SK-N-MC (cell line): ENCODE measurements around the gene STKLD1.

ENCODE experiments used
- DNase-seq: peaks from one replicate; pipeline ENCODE4 v3.0.0-alpha.2; 2011; ENCODE audit warnings: low read depth, low spot score
- H3K27ac ChIP-seq: fragments of 200-600 bp; sonication (generic); 2 replicates; pipeline ENCODE4 v1.5.1; 2016; ENCODE audit warnings: mixed run types
- H3K36me3 ChIP-seq: fragments of 200-600 bp; sonication (generic); 2 replicates; pipeline ENCODE4 v1.6.1; 2017; ENCODE audit warnings: antibody characterized with exemption, low read length, mixed read lengths; ENCODE audit not compliant: insufficient read depth
- H3K4me3 ChIP-seq: fragments of 200-600 bp; sonication (generic); 2 replicates; pipeline ENCODE4 v1.5.1; 2016
- H3K9ac ChIP-seq: fragments of 200-600 bp; sonication (generic); 2 replicates; pipeline ENCODE4 v1.8.0; 2017; ENCODE audit warnings: mixed run types, mixed read lengths; ENCODE audit not compliant: insufficient read length
- H3K9me3 ChIP-seq: fragments of 200-600 bp; sonication (generic); 2 replicates; pipeline ENCODE4 v1.6.1; 2017; ENCODE audit warnings: low read depth, mild to moderate bottlenecking, antibody characterized with exemption, low read length, moderate library complexity, mixed read lengths
- EZH2 ChIP-seq: fragments of 200-600 bp; sonication (generic); IDR thresholded peaks from one replicate; pipeline ENCODE4 v1.6.1; 2017; ENCODE audit warnings: antibody characterized with exemption
- FOXP2 ChIP-seq: optimal IDR thresholded peaks from 2 replicates; pipeline ENCODE3; 2011; ENCODE audit warnings: mild to moderate bottlenecking, moderate library complexity; ENCODE audit not compliant: insufficient read depth; ENCODE audit errors: extremely low read length, control extremely low read depth
- POLR2AphosphoS5 ChIP-seq: IDR thresholded peaks from 2 replicates; pipeline ENCODE4 v1.6.1; 2012; ENCODE audit warnings: mild to moderate bottlenecking, low read depth, low read length, borderline replicate concordance

STKLD1 gene

DNA sequence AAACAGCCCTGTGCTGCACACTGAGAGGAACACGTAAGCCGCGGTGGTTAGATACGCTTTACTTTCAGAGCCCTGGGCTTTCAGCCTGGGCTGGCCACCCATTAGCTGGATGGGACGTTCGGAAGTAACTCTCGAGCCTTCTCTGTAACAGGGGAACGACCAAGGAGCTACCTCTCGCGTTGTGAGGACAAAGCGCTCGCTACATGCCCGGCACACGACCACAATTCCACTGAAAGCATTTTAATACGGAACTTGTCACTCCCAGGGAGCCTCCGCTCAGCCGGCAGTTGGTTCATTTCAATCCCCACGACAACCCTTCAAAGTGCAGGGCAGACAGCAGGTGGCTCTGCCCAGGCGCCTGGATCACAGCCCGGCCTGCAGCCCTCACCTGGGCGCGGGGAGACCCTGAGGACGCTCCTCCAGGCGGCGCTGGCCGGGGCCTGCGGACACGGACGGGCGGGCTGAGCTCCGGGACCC is 20.2 kb upstream of the STKLD1 start:
- H3K27ac ChIP-seq, result peak overlapping the region; percentile 62; the same call in 1 of the 2 replicates
- no peak for DNase-seq

DNA sequence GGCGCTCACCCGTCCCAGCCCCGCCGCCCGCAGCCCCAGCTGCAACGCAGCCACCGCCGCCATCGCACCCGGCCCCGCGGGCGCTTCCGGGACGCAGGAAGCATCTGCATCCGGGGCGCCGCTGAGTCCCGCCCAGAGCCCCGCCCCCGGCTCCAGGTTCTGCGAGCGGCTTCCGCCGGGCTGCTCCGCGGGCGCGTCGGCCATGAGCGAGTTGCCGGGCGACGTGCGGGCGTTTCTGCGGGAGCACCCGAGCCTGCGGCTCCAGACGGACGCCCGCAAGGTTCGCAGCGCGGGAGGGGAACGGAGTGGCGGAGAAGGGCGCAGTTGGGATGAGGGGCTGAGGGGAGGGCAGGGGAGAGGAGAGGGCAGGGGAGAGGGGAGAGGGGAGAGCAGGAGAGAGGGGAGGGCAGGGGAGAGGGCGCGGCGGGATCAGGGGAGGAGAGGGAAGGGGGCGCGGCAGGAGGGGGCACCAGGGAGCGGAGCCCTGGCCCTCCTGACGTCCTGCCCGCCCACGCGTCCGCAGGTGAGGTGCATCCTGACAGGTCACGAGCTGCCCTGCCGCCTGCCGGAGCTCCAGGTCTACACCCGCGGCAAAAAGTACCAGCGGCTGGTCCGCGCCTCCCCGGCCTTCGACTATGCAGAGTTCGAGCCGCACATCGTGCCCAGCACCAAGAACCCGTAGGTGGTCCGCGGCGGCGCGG is 19.6 kb upstream of the STKLD1 start, which contains the start of the genes SURF1 and SURF2:
TSS of gene SURF1 (minus strand) at position 97 of the 701 bp plus-strand sequence. CDS start at position 63, 34 bp downstream.
TSS of gene SURF2 (plus strand) at position 160 of the 701 bp plus-strand sequence. CDS start at position 203, 43 bp downstream.
- Histone ChIP-seq H3K9me3 (no peaks in the 10 kb centered on the region), H3K27ac (peak within 1 kb of the TSS; percentile 62; the same call in 1 of the 2 replicates), H3K4me3 (peak within 1 kb of the TSS; percentile 92), H3K9ac (peak within 1 kb of the TSS; percentile 85), H3K36me3 (peaks cover 30% of the 10 kb centered on the region)
- no peak for TF ChIP-seq EZH2
- peak; percentile 94 for TF ChIP-seq POLR2AphosphoS5
- TF ChIP-seq FOXP2, result peak; percentile 50
- no peak for DNase-seq

More for the DNA sequence above, 20.2 kb upstream of the STKLD1 start:
- H3K4me3 ChIP-seq, result peak overlapping the region; percentile 92
- H3K9me3 ChIP-seq, result no peaks in the 10 kb centered on the region
- TF ChIP-seq FOXP2 (no peak), POLR2AphosphoS5 (no peak), EZH2 (no peak)
- peaks cover 30% of the 10 kb centered on the region for H3K36me3 ChIP-seq
- H3K9ac ChIP-seq, result peak overlapping the region; percentile 85

DNA sequence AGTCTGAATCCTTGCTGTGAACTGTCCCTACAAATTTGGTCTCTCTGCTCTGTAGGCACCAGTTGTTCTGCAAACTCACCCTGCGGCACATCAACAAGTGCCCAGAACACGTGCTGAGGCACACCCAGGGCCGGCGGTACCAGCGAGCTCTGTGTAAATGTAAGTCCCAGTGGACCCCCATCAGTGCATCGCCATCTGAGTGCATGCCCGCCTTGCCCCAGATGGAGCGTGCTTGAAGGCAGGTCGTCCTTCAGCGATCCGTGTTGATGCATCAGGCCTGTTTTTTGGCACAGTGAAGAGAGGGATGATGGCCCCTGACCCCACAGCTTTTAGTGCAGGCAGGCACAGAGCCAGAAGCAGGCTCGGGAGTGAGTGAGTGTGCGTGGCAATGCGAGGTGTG is 18.5 kb upstream of the STKLD1 start:
- peak overlapping the region; percentile 92 for H3K4me3 ChIP-seq
- peaks cover 30% of the 10 kb centered on the region for H3K36me3 ChIP-seq
- DNase-seq, result no peak
- no peak overlapping the region for H3K27ac ChIP-seq
- H3K9ac ChIP-seq, result no peak overlapping the region
- no peaks in the 10 kb centered on the region for H3K9me3 ChIP-seq
- TF ChIP-seq POLR2AphosphoS5, result no peak
- no peak for TF ChIP-seq EZH2
- no peak for TF ChIP-seq FOXP2

DNA sequence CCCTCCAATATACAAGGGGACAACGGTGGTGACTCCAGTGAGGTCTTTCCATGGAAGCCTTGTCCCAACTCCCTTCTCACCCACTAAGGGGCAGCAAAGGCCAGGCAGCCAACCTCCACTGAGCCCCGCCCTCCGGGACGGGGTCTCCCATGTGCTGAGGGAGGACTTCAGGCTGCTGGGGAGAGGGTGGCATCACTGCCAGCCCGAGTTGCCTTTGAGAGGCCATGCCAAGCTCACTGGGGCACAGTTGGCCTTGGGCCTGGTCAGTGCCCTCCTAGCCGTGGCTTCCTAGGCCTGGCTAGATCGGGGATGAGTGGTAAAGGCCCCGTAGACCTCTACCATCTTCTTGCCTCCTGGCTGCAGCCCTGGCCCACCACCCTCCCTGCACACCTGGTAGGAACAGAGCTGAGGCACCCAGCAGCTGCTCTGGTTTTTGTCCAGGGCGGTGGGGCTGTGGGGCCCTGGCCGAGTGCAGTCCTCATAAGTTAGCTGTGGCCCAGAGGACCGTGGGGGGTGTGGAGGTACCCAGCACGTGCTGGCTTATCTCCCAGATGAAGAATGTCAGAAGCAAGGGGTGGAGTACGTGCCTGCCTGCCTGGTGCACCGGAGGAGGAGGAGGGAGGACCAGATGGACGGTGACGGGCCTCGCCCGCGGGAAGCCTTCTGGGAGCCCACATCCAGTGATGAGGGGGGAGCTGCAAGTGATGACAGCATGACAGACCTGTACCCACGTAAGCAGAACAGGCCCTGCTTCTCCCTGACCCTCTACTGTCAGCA is 16.6 kb upstream of the STKLD1 start:
- H3K27ac ChIP-seq, result no peak overlapping the region
- DNase-seq, result no peak
- peaks cover 43% of the 10 kb centered on the region for H3K36me3 ChIP-seq

DNA sequence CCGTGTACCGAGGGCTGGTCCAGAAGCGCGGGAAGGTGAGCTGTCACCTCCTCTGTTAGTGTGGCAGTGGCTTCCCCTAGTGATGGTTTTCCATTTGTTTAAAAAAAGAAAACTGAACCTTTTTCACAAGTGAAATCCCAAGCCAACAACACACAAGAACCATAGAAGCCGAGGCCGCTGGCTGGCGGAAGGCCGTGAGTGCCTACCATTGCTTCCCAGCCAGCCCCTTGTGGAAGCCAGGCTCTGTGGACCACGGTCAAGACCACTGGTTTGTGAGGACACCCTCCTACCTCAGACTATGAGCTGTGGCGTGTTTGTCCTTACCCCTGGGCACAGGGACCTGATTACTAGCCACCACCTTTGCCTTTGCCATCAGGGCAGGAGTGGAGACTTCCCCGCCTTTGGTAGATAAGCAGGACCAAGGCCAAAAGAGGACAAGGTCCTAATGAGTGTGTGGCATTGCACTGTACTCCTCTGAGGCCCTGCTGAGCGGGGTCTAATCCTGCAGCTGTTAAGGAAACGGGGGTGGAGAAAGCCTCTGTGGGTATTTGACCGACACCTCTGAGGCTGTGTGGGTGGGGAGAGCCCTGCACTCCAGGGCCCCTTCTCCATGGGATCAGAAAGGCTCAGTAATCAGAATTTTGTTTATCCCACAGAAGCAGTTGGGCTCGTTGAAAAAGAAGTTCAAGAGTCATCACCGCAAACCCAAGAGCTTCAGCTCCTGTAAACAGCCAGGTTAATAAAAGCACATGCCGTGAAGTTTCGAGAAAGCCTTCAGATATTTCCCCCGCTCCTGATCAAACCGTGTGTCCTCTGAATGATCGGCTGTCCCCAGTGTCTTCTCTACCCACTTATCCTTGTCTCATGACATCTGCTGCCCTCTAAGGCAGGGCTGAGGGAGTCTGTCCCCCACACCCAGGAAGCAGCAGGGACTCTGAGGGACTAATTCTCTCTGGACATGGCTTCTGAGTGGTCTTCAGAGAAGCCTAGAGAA is 15.5 kb upstream of the STKLD1 start:
- no peak overlapping the region for H3K4me3 ChIP-seq
- TF ChIP-seq EZH2, result no peak
- no peak for TF ChIP-seq FOXP2
- peaks cover 54% of the 10 kb centered on the region for H3K36me3 ChIP-seq
- DNase-seq, result no peak
- H3K27ac ChIP-seq, result peak overlapping the region; percentile 36; the same call in 1 of the 2 replicates
- no peaks in the 10 kb centered on the region for H3K9me3 ChIP-seq
- no peak overlapping the region for H3K9ac ChIP-seq

More for the DNA sequence above, 16.6 kb upstream of the STKLD1 start:
- H3K4me3 ChIP-seq, result no peak overlapping the region
- no peak for TF ChIP-seq EZH2
- TF ChIP-seq POLR2AphosphoS5, result no peak
- no peak for TF ChIP-seq FOXP2
- H3K9ac ChIP-seq, result no peak overlapping the region
- no peaks in the 10 kb centered on the region for H3K9me3 ChIP-seq

DNA sequence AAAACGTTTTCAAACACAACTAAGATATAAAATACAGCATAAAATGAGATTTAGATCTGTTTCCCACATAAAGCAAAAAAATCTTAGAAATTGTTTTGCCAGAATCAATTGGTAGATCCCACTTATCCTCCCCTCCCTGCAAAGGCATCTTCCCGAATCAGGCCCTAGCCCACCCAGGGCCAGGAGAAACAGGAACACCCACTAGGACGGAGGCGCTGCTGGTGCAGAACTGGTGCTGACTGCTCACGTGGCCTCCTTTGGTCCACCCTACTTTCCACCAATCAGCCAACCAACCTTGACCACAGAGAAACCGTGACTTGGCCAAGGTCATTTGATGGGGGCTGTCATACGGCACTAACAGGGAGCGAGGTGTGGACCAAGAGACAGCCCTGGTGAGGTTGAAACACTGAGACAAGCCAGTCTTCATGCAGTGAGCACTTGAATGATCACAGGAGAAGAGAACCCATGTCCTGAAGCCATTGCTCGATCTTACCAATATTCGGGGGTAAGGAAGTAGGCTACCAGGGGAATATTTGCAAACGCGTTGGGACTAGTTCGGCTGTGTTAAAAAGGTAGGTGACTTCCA is 14.6 kb upstream of the STKLD1 start:
- H3K27ac ChIP-seq, result no peak overlapping the region
- TF ChIP-seq POLR2AphosphoS5 (no peak), FOXP2 (no peak), EZH2 (no peak)
- DNase-seq, result no peak
- no peak overlapping the region for H3K4me3 ChIP-seq
- H3K9me3 ChIP-seq, result no peaks in the 10 kb centered on the region
- H3K36me3 ChIP-seq, result peaks cover 63% of the 10 kb centered on the region
- no peak overlapping the region for H3K9ac ChIP-seq

DNA sequence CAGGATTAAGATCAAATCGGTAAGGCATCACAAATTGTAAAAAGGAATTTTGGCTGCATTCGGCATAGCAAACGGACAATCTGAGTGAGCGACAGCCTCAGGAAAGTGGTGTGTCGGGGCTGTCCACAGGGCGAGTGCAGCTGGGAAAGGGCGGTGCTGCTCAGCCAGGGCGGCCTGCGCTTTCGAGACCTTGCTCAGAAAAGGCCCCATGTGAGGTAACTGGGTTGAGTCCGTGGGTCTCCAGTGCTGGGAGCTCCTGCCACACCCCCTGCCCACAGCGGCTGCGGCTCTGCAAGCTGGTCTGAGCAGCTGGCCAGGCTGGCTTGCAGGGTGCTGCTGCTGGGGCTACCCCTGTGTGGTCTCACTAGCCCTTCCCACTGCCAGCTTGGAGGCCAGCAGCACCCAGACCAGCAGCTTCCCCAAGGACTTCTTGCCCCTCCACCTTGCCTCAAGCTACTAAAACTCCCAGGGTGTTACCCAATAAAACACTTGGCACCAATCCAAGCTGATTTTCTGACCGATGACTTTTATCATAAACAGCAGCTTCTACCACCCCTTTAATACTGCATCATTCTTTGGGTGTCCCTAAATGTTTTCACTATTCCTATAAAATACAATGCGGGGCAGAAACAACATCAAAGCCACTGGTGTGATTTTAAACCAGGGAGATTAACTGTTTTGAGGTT is 13.7 kb upstream of the STKLD1 start:
- Histone ChIP-seq H3K36me3 (peaks cover 72% of the 10 kb centered on the region), H3K9ac (no peak overlapping the region), H3K4me3 (no peak overlapping the region)

More for the DNA sequence above, 13.7 kb upstream of the STKLD1 start:
- Histone ChIP-seq H3K27ac (no peak overlapping the region), H3K9me3 (no peaks in the 10 kb centered on the region)
- no peak for DNase-seq
- TF ChIP-seq EZH2, result no peak
- TF ChIP-seq POLR2AphosphoS5, result no peak
- no peak for TF ChIP-seq FOXP2
